HK-2 (cell line): ENCODE results near the gene AGPAT4.

Experiments
- DNase-seq: peaks from one replicate; pipeline ENCODE4 v3.0.0-alpha.2; 2018; ENCODE audit not compliant: unreplicated experiment

Gene AGPAT4

DNA sequence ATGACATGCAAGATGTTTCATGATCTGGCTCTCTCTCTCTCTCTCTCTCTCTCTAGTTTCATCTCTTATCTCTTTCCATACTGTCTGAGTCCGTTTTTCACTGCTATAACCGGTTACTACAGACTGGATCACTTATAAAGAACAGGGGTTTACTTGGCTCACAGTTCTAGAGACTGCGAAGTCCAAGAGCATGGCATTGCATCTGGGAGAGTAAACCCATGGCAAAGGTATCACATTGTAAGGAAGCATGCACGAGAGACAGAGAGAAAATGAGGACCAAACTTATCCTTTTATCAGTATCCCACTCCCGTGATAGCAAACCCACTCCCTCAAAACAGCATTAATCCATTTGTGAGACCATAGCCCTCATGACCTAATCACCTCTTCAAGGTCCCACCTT, 7.2 kb upstream of the AGPAT4 start:
- no peak for DNase-seq

DNA sequence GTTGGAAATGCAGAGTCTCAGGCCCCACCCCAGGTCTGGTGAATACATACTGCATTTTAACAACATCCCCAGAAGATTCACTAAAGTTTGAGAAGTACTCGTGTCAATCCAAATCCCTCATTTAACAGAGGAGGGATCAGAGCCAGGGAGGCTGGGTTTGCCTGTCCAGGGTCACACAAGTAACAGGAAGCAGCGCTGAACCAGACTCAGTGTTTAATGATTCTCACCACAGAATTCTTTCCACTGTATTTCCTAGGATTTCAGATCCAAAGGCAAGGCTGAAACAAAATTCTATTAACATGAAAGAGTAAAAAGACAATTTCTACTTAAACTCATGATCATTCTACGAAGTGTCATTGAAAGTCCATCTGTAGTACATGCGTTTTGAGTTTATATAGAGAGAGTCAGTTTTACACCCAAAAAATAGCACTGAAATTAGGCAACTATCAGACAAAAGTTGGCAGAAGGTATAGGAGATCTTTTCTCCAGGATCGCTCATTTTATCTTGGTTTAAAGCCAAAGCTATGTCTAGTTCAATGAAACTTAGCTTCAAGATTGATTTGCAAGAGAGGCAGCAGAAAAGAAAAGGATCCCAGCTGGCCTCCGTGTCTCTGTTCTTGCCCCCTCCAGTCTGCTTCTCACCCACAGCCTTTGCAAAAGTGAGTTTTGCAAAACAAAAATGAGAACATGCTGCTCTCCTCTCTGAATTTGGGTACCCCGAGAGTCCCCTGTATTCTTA, 6.0 kb upstream of the AGPAT4 start:
- DNase-seq = no peak

DNA sequence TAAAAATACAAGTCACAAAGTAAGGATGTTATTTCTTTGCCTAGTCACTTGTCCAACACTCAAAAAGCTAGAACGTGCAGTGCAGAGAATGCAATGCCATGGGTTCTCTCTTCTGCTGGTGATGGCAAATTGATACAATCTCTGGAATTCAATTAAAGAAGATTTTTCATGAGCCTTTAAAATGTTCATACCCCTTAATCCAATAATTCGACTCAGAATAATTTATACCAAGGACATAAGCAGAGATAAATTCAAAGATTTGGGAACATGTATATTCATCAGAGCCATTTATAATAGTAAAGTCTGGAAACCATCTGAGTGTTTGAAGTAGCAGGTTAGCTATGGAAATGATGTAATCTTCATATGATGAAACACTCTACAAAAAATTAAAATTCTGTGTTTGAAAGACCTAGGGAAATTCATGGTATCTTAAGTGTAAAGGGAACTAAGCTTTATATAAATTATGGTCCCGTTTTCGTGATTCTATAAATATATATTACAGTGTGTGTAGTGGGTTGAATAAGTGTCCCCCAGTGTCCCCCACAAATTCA, 2.8 kb upstream of the AGPAT4 start:
- DNase-seq = no peak

DNA sequence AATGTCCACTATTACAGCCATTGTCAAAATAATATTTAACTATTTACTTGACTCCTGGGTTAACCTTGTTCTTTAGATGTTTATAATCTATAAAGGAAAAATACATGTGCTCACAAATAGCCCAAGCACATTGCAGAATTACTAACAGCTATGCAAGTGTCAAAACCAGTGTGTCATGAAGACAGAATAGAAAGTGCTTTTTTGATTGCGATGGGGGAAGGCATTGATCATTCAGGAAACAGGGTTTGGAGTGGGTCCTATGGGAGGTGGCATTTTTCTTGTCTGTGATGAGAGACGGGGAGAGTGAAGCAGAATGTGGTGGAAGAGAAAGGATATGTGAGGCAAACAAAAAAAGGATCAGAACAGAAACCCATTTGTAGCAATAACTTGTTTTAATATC, 1.0 kb upstream of the AGPAT4 start:
- DNase-seq = no peak

DNA sequence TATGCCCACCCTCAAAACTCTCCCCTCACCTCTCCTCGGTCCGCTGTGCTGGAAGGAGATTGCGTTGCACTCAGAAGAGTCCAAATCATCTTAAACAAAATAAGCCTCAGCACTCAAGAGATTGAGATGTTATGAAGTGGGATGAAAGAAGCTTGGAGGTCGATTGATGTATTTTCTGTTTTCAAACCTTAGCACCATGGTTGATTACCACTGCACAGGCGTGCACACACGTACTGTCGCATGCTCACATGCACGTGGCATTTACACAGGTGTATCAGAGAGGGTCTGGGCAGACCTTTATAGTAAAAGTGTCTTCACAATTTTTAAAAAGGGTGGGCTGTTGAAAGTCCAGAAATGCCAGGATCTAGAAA, 612 bp upstream of the AGPAT4 start:
- no peak for DNase-seq

DNA sequence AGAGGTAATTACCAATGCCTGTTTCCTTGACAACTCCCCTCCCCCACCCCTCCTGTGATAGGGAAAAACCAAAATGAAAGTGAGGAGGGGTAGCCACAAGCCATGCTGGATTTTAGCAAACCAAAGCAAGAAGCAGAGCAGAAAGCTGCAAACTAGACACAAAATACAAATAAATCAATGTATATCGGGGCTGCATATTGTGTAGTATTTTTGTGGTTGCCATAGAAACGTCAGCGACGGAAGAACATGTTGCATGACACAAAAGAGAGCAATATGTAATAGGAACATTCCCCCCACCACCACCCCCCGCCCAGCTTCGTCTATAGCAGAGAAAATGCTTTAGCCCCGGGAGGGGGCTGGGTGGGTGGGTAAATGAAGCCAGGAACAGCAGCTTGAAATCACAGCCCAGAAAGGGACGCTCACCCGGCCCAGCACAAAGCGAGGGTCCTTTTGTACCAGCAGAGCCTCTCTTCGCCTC, 548 bp downstream of the AGPAT4 start:
- DNase-seq = no peak

DNA sequence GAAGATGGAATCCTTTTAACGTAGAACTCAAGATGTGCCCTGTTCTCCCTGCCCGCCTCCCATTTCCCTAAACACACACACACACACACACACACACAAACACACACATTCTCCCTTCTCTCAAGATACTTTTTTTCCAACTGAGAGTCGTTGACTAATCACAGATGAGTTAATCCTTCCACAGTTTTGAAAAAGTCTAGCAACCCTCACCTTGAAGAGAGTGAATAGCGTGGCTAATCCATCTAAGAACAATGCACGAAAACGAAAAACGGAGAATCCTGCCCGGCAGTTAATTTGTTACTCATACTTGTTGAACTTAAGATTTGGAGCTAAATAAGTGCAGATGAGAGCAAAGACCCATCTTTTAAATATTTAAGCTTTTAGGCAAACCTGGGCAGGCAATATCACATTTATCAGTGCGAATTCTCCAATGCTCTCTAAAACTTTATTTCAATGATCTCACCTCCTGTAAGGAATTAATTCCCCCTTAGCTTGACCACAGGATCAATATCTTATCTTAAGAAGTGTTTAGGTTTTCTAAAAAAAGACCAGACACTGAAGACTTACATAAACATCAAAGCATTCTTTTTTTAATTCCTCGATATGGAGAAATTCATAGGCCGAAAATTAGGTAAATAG, 1.1 kb downstream of the AGPAT4 start:
- DNase-seq = no peak

DNA sequence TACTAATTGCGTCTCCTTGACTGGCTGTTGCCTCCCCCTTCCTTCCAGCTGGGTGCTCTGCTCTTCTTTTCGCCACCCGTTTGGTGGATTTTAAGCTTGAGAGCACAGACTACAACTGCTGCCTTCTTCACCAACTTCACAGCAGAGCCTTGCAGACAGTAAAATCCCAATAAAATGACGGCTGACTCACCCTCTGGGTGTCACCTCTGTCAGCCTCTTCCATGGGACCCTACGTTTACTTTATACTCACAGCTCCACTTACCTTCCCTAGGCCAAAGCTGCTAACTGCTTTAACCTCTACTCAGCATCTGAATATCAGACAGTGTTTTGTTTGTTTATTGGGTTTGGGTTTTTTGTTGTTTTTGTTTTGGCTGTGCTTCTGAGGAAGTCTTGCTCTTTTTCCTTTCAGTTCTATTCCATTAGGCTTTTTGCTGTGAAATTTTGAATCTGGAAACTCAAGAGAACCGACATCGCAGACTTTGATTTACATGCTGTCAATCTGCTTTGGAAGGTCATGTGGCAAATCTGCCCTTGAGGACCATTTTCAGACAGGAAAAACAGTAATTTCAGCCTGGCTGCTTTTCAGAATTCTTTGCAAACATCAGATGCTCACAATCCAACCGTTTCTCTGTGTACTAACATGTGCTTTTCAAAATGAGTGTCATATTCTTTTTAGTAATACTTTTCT, 2.4 kb downstream of the AGPAT4 start:
- DNase-seq = no peak

DNA sequence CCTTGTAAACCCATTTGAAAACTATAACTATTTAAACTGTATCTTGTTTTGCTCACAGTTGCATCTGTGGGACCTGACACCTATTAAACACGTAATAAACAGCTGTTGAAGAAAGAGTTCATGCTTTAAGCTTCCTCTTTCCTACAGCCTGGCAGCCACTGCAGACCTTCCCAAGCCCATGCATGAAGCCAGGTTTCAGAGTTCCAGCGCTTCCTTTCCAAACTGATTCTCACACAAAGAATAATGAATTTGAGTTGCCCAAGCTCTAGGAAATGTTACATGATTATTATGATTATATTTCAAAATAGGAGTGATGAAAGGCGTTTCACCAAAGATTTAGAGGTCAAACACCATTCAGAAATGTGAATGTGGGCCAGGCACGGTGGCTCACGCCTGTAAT, 3.7 kb downstream of the AGPAT4 start:
- no peak for DNase-seq

DNA sequence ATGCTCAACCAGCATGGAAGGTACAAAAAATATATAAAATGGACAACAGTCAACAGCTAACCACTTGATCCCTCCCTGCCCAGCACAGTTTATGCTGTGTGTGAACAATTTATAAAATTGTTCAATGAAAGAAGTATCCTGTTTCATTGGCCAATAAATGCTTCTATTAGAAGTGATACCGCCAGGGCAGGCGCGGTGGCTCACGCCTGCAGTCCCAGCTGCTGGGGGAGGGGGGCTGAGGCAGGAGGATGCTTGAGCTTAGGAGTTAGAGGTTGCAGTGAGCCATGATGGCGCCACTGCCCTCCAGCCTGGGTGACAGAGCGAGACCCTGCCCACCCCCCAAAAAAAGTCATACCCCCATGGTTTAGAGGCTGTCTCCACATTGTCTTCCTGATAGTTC, 4.6 kb downstream of the AGPAT4 start:
- no peak for DNase-seq

DNA sequence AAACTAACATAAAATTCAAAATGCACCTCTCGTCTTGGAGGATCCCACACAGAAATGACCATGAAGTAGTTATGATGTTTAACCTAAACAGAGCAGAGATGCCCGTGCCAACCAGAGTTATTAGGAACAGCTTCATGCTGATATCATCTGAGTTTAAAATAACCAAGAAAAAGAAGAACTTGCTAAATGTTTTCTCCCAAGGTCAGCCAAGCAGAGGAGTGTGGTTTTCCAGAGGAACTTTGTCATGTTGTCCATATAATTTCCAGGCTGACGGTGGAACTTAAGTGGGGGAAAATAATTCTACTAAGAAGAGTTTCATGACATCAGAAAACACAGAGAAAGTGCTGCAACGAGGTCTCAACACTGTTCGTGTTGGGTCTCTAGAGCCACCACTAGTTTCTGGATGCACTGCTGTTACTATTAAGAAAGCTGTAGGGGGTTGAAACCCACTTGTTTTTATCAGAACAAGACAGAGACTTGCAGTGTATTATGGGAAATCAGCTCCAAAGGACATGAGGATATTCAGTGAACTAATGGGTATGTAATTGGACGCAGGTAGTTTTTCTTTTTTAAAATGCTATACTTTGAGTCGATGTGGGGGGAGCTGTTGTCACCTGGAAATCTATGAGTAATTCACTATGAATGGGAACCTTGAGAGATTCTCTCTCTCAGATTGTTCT, 5.2 kb downstream of the AGPAT4 start:
- DNase-seq = no peak

DNA sequence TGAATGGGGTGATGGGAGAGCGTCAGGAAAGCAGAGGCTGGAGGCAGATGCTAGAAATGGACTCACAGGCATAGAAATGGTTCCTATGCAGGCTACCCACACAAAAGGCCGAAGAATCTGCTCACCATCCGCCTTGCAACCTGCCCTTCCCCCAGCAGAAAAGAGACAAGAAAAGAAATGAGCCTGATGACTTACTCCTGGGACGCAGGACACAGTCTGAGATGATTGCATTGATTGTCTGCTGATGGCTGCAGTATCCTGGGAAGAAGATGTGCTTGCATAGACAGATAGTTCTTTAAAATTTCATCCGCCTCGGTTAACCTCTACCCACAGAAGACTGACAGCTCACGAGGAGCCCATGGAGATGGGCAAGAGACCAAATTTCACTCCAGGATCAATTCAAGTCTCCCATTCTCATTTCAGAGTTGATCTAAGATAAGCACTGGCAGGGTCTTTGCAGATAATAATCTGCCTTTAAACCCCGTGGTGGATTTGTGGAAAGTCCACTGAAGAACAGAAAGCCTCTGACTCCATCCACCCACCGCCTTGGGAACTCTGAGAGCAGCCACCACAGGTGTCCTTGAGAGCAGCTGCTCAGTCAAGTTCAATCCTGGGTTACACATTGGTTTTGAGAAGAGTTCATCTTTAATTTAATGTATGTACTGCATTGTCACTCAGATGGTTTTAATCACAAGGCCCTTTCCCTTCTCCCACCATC, 7.2 kb downstream of the AGPAT4 start:
- no peak for DNase-seq

DNA sequence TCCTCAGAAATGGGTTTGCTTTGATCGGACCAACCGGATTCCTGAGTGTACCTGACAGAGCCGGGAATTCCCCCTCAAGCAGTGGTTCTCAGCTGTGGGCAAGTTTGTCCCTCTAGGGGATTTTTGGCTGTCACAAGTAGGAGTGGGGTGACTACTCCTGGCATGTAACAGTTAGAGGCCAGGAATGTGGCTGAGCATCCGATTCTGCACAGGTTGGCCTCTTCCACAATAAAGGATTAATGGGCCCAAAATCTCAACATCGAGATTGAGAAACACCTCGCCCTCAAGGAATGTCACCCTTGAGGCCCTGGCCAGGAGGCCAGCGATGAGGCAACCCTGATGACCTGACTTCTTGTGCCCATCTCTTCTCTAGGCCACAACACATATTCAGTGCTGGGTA, 7.9 kb downstream of the AGPAT4 start:
- DNase-seq = peak; percentile 68

DNA sequence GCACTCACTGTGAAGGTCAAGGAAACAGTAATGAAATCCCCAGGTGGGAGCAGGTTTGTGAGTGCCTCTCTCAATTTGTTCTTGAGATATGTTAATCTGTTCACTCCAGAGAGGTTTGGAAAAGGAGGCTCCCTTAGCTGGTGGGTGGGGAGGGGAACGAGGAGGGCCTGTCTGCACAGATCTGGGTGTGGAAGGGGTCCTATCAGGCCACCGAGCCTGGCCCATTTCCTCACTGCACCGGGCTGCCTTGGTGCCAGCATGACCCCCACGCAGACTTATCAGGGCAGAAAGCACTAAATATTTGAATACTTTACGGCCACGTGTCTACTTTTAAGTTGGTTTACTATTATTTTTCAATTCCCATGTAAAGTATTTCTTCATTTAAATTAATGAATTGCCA, 8.3 kb downstream of the AGPAT4 start:
- DNase-seq = no peak

DNA sequence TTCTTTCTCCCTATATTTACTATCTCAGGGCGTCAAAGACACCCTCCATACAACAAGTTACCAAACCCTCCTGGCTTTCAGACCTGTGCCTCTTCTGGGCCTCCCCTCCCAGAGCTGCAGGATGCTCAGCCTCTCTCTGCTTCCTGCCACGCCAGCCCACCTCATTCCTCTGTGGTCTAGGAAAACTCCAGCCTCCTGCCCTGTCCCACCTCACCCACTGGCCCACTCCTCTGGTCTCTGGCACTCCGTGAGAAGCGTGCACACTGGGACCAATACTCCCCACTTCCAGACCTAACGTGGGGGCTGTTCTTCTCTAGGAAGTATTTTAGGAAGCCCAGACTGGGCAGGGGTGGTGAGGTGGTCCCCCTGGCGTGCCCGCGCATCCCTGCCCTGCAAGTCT, 9.7 kb downstream of the AGPAT4 start:
- no peak for DNase-seq

DNA sequence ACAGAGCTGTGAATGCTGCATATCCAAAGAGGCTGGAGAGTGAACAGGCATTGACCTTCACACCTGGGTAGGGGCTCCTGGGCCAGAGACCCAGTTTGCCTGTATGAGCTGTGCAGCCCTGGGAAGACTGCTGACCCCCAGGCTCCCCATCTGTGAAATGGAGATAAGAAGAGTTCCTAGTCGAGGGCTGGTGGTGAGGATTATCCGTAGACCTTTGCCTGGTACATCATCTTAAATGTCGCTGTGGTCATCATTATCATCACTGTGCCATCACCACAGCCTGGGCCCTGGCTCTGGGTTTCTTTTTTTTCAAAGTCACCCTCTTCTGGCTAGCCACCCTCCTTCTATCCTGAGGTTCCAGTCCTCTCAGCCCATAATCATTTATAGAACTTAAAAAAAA, 12.0 kb downstream of the AGPAT4 start:
- no peak for DNase-seq

DNA sequence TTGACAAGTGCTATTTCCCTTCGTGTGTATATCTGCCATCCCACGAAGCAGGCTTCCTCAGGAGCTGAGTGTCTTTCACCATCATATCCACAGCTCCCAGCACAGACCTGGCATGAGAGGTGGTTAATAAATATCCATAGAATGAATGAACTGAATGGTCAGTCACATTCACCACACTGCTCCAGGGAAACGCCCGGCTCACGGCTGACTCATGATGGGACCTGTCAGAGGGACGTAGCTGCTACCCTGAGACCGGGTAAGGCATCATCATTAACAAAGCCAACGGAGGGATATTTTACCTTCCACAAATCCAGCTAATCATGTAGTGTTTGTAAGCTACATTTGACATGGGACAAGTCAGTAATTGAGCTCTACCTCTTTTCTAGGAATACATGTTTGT, 12.5 kb downstream of the AGPAT4 start:
- DNase-seq = peak; percentile 83

DNA sequence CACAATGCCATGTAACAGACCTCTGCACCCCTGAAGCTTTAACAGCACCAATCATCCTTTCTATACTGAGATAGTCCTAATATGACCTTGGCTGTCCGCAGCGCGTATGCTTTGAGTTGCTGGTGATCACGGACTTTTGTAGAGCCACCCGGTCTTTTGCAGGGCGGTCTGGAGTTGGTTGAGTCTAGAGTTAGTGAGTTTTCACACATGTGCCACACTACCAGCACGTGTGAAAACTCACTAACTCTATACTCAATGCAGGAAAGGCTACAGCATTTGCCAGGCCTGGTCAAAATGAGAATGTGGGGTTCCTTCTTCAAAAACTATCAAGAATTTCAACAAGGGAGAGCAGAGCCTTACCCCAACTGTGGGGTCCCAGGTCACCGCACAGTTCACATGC, 14.6 kb downstream of the AGPAT4 start:
- no peak for DNase-seq

DNA sequence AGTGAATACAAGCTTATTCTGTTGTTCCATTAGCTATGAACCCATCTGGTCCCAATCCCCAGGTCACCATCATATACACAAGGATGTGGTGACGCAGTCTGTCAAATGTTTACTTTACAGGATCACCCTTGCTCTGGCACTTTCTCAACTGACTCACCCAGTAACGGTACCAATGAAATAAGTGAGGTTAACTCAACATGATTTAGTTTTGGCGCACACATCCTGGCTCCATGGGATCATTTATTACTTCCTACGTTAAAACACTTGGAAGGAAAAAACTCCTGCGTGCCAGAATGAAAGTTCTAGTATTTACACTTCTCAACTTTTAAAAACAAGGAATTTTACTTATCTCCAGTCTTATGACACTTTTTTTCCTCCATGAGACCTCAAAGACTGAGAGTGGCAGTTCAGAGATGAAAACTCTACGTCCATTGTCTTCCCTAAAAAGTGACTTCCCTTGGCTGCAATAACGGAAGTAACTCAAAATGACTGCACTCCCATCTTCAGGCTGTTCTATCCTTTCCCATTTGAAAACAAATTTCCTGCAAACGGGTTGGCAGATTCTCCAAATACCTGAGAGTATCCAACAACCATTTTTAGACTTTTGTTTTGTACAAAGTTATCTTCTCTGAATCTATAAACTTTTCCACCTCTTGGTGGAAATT, 15.9 kb downstream of the AGPAT4 start:
- DNase-seq = no peak

DNA sequence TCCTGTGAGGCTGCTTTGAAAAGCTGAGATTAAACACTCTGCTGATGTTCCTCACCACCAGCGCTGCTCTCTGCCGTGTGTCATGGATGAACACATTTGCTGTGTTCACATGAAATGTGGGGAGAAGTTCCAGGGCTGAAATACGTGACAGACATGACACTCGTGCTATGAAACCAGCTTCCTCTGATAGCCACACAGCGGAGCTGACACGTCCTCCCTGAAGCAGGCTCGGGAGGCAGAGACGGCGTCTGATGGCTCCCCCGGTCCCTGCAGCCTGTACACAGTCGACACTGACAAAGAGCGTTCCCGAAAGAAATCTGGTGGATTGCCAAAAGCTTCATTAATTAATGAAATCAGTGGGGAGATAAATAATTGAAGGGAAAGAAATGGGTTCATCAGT, 17.5 kb downstream of the AGPAT4 start:
- DNase-seq = no peak

DNA sequence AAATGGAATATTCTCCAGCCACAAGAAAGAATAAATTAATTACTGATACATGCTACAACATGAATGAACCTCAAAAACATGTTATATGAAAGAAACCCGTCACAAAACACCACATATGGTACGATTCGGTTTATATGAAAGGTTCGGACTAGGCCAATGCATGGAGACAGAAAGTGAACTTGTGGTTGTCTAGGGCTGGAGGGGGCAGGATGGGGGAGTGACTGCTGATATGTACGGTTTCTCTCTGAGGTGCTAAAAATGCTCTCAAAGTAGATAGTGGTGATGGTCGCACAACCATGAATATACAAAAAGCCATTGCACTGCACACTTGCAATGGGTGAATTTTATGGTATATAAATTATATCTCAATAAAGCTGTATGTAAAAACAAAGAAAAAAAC, 18.3 kb downstream of the AGPAT4 start:
- no peak for DNase-seq
